IPS-18a (cell line): Measurements from ENCODE around the gene PLEKHA8.

Experiments used
- H3K27ac ChIP-seq: one replicate; pipeline ENCODE4 v1.5.1; 2013; ENCODE audit warnings: low read length
- H3K27me3 ChIP-seq: one replicate; pipeline ENCODE4 v1.6.1; 2013; ENCODE audit warnings: mild to moderate bottlenecking, low read length; ENCODE audit not compliant: control insufficient read depth, insufficient read depth
- H3K36me3 ChIP-seq: one replicate; pipeline ENCODE4 v1.6.1; 2013; ENCODE audit warnings: low read depth, low read length; ENCODE audit not compliant: control insufficient read depth
- H3K4me1 ChIP-seq: one replicate; pipeline ENCODE4 v1.6.1; 2013; ENCODE audit warnings: low read depth, low read length; ENCODE audit not compliant: control insufficient read depth
- H3K4me3 ChIP-seq: one replicate; pipeline ENCODE4 v1.5.1; 2013; ENCODE audit warnings: low read length
- H3K9ac ChIP-seq: one replicate; pipeline ENCODE4 v1.6.1; 2013; ENCODE audit warnings: mild to moderate bottlenecking, low read length, moderate library complexity
- H3K9me3 ChIP-seq: one replicate; pipeline ENCODE4 v1.6.1; 2013; ENCODE audit warnings: low read depth, low read length; ENCODE audit not compliant: control insufficient read depth

Gene PLEKHA8

DNA sequence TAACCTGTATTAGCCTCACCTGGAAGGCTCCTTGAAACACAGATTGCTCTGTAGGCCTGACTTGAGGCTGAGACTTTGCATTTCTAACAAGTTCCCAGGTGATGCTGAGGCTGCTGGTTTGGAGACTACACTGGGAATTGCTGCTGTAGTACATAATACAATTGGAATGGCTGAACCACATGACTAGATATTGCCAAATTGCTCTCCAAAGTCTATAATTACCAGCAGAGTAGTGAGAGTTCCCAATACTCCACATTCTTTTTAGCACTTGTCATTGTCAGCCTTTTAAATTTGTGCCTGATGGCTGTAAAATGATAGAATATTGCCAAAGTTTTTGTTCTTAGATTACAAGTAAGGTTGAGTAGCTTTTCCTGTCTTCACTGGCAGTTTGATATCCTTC is 39.9 kb downstream of the PLEKHA8 start:
- Histone ChIP-seq H3K9ac (no peak overlapping the region), H3K4me1 (no peaks in the 10 kb centered on the region), H3K4me3 (no peak overlapping the region), H3K27ac (no peak overlapping the region), H3K9me3 (no peaks in the 10 kb centered on the region), H3K27me3 (no peaks in the 10 kb centered on the region), H3K36me3 (peaks cover 28% of the 10 kb centered on the region)

DNA sequence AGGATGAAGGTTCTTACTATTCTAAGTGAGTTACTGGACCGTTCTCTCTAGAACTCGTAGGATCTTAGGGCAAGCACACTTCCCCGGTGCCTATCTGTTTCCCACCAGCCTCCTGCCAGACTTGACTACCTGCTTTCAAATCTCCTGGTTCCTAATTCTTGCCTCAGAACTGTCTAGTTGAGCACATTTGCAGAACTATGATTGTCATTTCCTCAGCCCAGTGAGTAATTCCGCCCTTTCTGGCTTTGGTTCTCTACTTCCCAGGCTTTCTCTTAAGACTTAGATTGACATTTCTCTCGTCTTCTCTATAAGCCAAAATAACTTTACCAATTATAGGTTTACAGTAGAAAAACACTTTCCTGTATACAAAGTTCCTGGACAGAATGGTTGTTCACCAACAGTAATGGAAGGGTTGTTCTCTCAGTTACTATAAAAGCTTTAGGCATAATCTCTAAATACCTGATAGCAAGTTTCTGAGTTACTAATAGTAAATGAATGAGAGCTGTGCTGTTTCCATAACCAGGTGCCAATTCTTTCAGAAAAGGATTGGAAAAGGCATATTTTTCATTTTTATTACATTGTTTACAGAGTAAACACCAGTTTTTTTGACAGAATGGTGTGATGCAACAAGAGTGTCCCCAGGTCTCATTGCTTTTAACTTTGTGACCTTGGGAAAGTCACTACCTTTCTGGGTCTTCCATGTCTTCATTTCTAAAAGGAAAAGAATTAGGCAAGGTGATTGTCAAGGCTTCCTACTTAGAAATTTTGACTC is 41.1 kb downstream of the PLEKHA8 start:
- Histone ChIP-seq H3K9ac (no peak overlapping the region), H3K4me3 (no peak overlapping the region), H3K4me1 (no peaks in the 10 kb centered on the region), H3K36me3 (peaks cover 17% of the 10 kb centered on the region), H3K9me3 (no peaks in the 10 kb centered on the region), H3K27me3 (no peaks in the 10 kb centered on the region), H3K27ac (no peak overlapping the region)

DNA sequence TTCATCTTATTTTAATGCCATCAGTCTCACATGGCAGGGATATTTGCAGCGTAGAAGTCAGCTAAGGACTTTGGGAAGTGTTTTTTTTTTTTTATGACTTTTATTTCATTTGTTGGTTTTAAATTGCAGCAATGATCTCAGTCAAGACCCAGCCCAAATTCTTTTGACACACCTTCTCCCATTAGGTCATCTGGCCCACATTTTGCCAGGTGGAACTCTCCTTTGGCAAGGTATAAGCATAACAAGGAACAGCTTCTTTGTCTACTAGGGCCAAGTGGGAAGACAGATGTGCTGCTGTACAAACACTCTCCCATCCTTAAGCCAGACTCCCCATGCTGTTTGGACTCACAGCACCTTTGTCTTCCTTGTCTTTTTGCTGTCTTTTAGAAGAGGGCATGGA is 41.8 kb downstream of the PLEKHA8 start:
- H3K4me1 ChIP-seq, result no peaks in the 10 kb centered on the region
- H3K9me3 ChIP-seq, result no peaks in the 10 kb centered on the region

DNA sequence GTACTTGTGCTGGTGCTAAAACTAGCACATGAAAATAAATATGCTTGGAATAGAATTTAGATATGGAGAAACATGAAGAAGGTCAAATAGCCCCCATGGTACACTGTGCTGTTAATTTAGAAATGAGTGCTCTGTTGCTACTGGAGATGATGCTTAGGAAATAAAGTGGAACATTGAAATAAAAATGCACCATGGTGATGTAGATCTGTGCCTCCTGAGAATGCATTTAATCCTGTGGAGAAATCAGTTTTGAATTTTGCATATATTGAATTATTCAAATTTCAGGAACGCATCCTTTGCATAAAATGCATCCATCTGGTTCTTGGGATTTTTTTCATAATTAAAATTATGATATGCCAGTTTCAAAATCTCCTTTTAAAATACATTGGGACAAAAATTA is 44.5 kb downstream of the PLEKHA8 start:
- Histone ChIP-seq H3K4me1 (no peaks in the 10 kb centered on the region), H3K27me3 (no peaks in the 10 kb centered on the region), H3K9me3 (no peaks in the 10 kb centered on the region), H3K27ac (no peak overlapping the region), H3K4me3 (no peak overlapping the region), H3K36me3 (peaks cover 14% of the 10 kb centered on the region), H3K9ac (no peak overlapping the region)

More for the DNA sequence above, 41.8 kb downstream of the PLEKHA8 start:
- H3K4me3 ChIP-seq, result no peak overlapping the region
- no peak overlapping the region for H3K27ac ChIP-seq
- H3K27me3 ChIP-seq, result no peaks in the 10 kb centered on the region
- peaks cover 15% of the 10 kb centered on the region for H3K36me3 ChIP-seq
- H3K9ac ChIP-seq, result no peak overlapping the region

DNA sequence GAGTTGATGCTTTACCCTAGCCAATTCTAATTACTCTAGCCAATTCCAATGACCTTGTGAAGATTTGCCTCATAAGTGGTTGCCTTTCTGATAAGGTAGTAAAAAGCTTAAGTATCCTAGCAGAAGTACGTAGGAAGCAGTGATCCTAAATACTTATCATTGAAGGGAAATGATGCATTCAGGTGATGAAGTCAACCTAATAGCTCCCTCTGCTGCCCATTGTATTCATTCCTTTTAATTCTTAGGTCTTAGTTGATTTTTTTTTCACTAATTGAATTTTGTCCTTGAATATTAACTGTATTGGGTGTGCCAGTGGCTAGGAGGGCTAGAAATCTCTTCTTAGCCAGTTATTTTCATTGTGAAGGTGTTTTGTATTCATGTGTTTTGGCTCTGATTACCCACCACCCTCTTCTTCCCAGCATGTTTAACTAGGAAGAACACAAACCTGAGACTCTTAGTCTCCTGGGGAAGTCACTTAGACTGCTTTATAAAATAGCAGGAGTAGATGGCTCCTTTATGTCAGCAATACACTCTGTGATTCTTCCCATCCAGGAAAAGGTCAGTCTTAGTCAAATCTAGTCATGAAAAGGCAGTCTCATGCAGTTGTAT is 46.3 kb downstream of the PLEKHA8 start:
- Histone ChIP-seq H3K4me1 (no peaks in the 10 kb centered on the region), H3K4me3 (no peak overlapping the region), H3K27ac (no peak overlapping the region), H3K27me3 (no peaks in the 10 kb centered on the region), H3K36me3 (peaks cover 23% of the 10 kb centered on the region), H3K9me3 (no peaks in the 10 kb centered on the region), H3K9ac (no peak overlapping the region)

DNA sequence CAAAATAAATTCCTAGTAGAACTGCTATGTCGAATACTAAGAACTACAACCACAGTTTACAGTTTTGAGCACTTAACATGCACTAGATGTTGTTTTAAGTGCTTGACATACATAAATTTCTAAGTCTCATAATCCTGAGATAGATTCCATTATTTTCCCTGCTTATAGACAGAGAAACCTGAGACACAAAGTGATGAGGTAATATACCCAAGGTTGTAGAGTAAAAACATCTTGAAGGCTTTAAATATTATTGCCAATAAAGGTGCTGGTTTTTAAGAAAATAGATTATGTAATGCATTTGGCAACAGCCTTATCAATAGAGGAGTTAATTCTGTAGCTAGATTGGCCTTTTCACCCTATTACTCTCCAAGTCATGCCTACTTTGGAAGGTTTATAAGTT is 48.2 kb downstream of the PLEKHA8 start:
- Histone ChIP-seq H3K9me3 (no peaks in the 10 kb centered on the region), H3K27me3 (no peaks in the 10 kb centered on the region), H3K4me3 (no peak overlapping the region), H3K36me3 (peaks cover 20% of the 10 kb centered on the region), H3K4me1 (peaks cover 9% of the 10 kb centered on the region), H3K27ac (no peak overlapping the region), H3K9ac (no peak overlapping the region)

DNA sequence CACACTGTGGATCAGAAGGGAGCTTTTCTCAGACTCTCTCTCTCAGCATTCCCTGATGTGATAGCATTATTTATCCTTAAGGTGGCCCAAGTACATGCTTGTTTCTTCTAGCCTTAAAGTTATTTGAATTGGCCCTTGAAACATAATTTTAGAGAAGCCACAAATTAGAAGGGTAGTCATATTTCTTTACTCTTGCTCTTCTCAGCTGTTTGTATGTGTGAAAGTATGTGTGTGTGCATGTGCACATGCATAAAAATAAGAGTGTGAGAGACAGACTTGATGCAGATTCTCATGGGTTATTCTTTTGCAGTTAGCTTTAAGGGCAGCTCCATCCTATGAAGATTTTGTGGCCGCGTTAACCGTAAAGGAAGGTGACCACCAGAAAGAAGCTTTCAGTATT is 50.1 kb downstream of the PLEKHA8 start:
- Histone ChIP-seq H3K9ac (no peak overlapping the region), H3K4me1 (peaks cover 9% of the 10 kb centered on the region), H3K27me3 (no peaks in the 10 kb centered on the region), H3K36me3 (peaks cover 17% of the 10 kb centered on the region), H3K4me3 (no peak overlapping the region), H3K27ac (no peak overlapping the region), H3K9me3 (no peaks in the 10 kb centered on the region)

DNA sequence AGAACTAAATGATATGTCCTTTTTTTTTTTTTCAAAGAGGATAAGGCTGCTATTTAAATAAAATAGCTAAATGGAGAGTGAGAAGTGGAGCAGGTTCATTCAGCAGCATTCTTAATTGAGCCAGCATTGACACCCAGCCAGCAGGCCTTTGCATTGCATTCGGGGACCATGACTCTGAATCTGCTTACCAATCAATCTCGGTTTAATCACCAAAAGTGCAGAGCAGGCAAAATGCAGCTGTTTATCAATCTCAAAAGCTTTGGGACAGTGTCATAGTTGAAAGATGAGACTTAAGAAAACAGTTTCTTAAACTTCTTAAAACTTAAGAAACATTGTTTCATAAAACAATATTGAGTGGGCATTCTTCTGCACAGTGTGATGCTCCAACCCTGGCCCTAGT is 51.7 kb downstream of the PLEKHA8 start:
- Histone ChIP-seq H3K36me3 (peaks cover 17% of the 10 kb centered on the region), H3K27me3 (no peaks in the 10 kb centered on the region), H3K27ac (no peak overlapping the region), H3K9ac (no peak overlapping the region), H3K9me3 (no peaks in the 10 kb centered on the region), H3K4me3 (no peak overlapping the region), H3K4me1 (peaks cover 9% of the 10 kb centered on the region)

DNA sequence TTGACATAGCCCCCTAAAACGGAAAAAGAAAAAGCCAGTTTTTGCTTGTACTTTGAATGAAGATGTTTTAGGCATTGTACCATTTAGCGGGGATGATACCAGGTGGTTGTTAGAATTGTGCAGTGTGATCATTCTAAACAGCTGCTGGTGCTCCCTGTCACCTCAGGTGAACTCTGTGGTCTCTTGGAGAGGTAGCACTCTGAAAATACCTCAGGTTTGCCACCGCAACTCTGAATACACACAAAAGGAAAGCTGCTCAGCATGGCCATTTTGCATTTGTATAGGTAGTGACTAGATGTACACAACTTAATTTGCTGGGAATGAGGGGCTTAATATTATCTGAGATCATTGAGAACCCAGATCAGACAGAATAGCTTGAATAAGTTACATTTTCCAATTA is 52.6 kb downstream of the PLEKHA8 start:
- no peaks in the 10 kb centered on the region for H3K27me3 ChIP-seq
- H3K9me3 ChIP-seq, result no peaks in the 10 kb centered on the region
- H3K27ac ChIP-seq, result no peak overlapping the region
- peaks cover 9% of the 10 kb centered on the region for H3K4me1 ChIP-seq
- H3K9ac ChIP-seq, result no peak overlapping the region
- peaks cover 17% of the 10 kb centered on the region for H3K36me3 ChIP-seq
- H3K4me3 ChIP-seq, result no peak overlapping the region

DNA sequence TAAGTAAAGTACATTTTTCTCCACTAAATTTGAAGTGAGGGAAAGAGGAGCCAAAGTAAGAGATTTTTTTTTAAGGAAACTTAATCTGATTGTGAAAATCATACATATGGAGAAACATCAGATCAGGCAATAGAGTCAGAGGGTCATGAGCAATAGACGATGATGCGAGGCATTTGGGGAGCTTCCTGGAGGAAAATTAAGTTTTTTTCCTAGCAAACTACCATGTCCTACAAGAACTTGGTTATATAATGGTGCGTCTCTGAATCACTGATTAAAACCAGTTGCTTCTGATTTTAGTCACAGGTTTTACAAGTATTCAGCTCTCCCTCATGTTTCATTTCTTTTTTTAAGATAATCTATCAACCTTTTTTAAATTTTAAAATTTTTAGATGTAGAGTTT is 54.5 kb downstream of the PLEKHA8 start:
- Histone ChIP-seq H3K4me3 (no peak overlapping the region), H3K27me3 (no peaks in the 10 kb centered on the region), H3K9me3 (no peaks in the 10 kb centered on the region), H3K9ac (no peak overlapping the region), H3K27ac (no peak overlapping the region), H3K4me1 (peaks cover 9% of the 10 kb centered on the region), H3K36me3 (peaks cover 15% of the 10 kb centered on the region)

DNA sequence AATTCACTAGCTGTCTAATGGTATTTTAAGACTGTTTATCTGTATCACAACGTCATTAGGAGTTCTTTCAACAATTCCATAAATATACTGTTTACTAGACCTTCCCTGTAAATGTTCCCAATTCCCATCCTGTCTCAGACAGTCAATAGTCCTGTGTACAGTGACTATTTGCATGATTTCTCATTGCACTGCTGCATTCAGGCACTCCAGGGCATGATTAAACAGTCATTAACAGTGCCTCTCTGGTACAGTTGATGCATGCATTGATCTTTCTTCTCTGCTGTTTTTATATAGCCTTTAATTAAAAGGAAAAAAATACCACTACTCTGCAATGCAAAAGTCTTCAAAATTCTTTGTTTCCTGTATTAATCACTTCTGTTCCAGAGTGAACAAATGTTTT is 55.1 kb downstream of the PLEKHA8 start:
- Histone ChIP-seq H3K9ac (no peak overlapping the region), H3K36me3 (peaks cover 13% of the 10 kb centered on the region), H3K4me1 (peaks cover 9% of the 10 kb centered on the region), H3K9me3 (no peaks in the 10 kb centered on the region), H3K4me3 (no peak overlapping the region), H3K27ac (no peak overlapping the region), H3K27me3 (no peaks in the 10 kb centered on the region)

DNA sequence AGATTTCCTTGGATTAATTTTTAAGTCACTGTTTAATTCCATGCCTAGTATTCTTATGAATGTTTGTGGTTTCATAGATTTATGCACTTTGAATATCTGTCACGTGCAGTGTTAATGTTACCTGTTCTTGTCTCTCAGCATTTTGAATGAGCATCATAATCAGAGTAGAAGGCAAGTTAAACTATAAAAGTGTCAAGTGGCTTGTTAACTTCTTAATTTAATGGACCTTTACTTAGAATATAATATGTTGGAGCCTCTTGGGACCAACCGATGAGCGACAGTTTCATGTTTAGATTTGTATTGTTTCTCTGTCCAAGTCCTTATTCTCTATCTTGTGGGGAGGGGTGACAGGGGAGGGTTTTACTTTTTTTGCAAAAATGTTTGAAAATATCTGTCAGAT is 56.0 kb downstream of the PLEKHA8 start:
- Histone ChIP-seq H3K9me3 (no peaks in the 10 kb centered on the region), H3K9ac (no peak overlapping the region), H3K27ac (no peak overlapping the region), H3K36me3 (peaks cover 4% of the 10 kb centered on the region), H3K4me3 (no peak overlapping the region), H3K27me3 (no peaks in the 10 kb centered on the region), H3K4me1 (peaks cover 9% of the 10 kb centered on the region)
